ENCODE data around the gene ANGPTL2. TPM values are rescaled to one million over a fixed set of nuclear protein-coding genes. Genes with fewer than 3 reads are reported as not detected.

The ANGPTL2 gene
- polyA plus RNA-seq, 1 of the 3 experiments (the other 2 are of a cell fraction), result 12.3 TPM

GRCh38 chr9:127049581-127049980, 72.9 kb downstream of the ANGPTL2 start:
- 93% methylated on average over 8 of the region's 8 CpGs for WGBS (ENCODE audit: low lambda C conversion rate)
- no peak overlapping the region for H2AFZ ChIP-seq (ENCODE audit: low read depth)
- no peaks in the 10 kb centered on the region for H4K20me1 ChIP-seq (ENCODE audit: insufficient read depth)
- ChIA-PET CTCF (no interaction called here), POLR2A (no interaction called here)
- H3K9me3 ChIP-seq, result no peaks in the 10 kb centered on the region
- no peaks in the 10 kb centered on the region for H3K27me3 ChIP-seq (ENCODE audit: insufficient read depth)
- peak overlapping the region in 1 of 2 experiments; percentile 54; a peak in 2 of 4 replicates for H3K27ac ChIP-seq (ENCODE audit: low read depth in 2 of 2, low read length in 1 of 2)
- H3K4me1 ChIP-seq (ENCODE audit: control insufficient read depth in 1 of 2, insufficient read depth in 2 of 2, low read depth in 1 of 2, low read length in 1 of 2), result peaks cover 2 to 13% of the 10 kb centered on the region in 2 experiments; a peak in 2 of 4 replicates
- no peaks in the 10 kb centered on the region for H3K9me2 ChIP-seq
- H3K4me3 ChIP-seq (ENCODE audit: low read depth in 2 of 2, low read length in 1 of 2), result no peak overlapping the region
- no peaks in the 10 kb centered on the region for H3K36me3 ChIP-seq (replicated peaks in 1 of 2; ENCODE audit: control insufficient read depth in 1 of 2, insufficient read depth in 2 of 2, low read length in 1 of 2)
- H3F3A ChIP-seq (replicated peaks; ENCODE audit: insufficient read depth), result no peaks in the 10 kb centered on the region
- no peak overlapping the region for H3K9ac ChIP-seq
- TF ChIP-seq JUND (IDR thresholded peaks at IDR 0.05) (no peak), SIN3A (IDR thresholded peaks at IDR 0.05; ENCODE audit: borderline replicate concordance, low read depth, low read length) (no peak), RXRA (IDR thresholded peaks at IDR 0.05; ENCODE audit: borderline replicate concordance, low read depth) (no peak), RCOR1 (IDR thresholded peaks at IDR 0.05; ENCODE audit: low read length) (no peak), YY1 (IDR thresholded peaks at IDR 0.05; ENCODE audit: low read depth) (no peak), ZBTB33 (IDR thresholded peaks at IDR 0.05; ENCODE audit: borderline replicate concordance, low read depth) (no peak), PBX3 (IDR thresholded peaks at IDR 0.05) (no peak), TEAD4 (IDR thresholded peaks at IDR 0.05; ENCODE audit: borderline replicate concordance, insufficient read depth) (no peak), RFX5 (IDR thresholded peaks at IDR 0.05; ENCODE audit: low read length) (no peak)
- TF ChIP-seq, protein P1, sequence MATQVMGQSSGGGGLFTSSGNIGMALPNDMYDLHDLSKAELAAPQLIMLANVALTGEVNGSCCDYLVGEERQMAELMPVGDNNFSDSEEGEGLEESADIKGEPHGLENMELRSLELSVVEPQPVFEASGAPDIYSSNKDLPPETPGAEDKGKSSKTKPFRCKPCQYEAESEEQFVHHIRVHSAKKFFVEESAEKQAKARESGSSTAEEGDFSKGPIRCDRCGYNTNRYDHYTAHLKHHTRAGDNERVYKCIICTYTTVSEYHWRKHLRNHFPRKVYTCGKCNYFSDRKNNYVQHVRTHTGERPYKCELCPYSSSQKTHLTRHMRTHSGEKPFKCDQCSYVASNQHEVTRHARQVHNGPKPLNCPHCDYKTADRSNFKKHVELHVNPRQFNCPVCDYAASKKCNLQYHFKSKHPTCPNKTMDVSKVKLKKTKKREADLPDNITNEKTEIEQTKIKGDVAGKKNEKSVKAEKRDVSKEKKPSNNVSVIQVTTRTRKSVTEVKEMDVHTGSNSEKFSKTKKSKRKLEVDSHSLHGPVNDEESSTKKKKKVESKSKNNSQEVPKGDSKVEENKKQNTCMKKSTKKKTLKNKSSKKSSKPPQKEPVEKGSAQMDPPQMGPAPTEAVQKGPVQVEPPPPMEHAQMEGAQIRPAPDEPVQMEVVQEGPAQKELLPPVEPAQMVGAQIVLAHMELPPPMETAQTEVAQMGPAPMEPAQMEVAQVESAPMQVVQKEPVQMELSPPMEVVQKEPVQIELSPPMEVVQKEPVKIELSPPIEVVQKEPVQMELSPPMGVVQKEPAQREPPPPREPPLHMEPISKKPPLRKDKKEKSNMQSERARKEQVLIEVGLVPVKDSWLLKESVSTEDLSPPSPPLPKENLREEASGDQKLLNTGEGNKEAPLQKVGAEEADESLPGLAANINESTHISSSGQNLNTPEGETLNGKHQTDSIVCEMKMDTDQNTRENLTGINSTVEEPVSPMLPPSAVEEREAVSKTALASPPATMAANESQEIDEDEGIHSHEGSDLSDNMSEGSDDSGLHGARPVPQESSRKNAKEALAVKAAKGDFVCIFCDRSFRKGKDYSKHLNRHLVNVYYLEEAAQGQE (IDR thresholded peaks at IDR 0.05; ENCODE audit: low read depth, low read length), result no peak
- H3K79me2 ChIP-seq (ENCODE audit: insufficient read depth), result no peaks in the 10 kb centered on the region
- DNase-seq, result no peak
- peak overlapping the region; percentile 23; the same call in 1 of the 2 replicates for H3K4me2 ChIP-seq

DNA sequence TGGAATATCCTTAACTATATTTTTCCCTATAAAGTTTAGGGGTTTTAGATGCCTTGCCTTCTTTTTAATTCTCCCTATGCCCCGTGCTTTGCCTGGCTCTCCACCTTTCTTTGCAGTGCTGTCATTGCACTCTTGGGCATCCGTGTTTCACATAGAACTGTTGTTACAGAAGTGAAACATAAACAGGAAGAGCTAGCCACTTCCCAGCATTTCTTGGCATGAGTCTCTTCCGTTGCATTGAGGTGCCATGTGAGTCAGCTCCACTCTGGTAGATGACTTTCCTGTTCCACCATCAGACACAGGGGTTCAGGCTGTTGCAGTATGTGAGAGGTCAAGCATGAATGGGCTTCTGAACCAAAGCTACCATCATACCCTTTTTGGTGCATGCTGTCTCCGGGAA, 73.4 kb downstream of the ANGPTL2 start:
- Histone ChIP-seq H3K4me2 (peak overlapping the region; percentile 23), H3K9me3 (no peaks in the 10 kb centered on the region), H3K79me2 (ENCODE audit: insufficient read depth) (no peaks in the 10 kb centered on the region), H2AFZ (ENCODE audit: low read depth) (no peak overlapping the region; the same call in 1 of the 2 replicates), H3K4me1 (ENCODE audit: control insufficient read depth in 1 of 2, insufficient read depth in 2 of 2, low read depth in 1 of 2, low read length in 1 of 2) (peaks cover 2 to 13% of the 10 kb centered on the region in 2 experiments; a peak in 2 of 4 replicates), H3K9ac (no peak overlapping the region), H3K27me3 (ENCODE audit: insufficient read depth) (no peaks in the 10 kb centered on the region), H3K4me3 (ENCODE audit: low read depth in 2 of 2, low read length in 1 of 2) (no peak overlapping the region; a peak in 1 of 4 replicates), H4K20me1 (ENCODE audit: insufficient read depth) (no peaks in the 10 kb centered on the region), H3K27ac (ENCODE audit: low read depth in 2 of 2, low read length in 1 of 2) (peak overlapping the region in 1 of 2 experiments; percentile 54; a peak in 2 of 4 replicates), H3K9me2 (no peaks in the 10 kb centered on the region), H3F3A (replicated peaks; ENCODE audit: insufficient read depth) (no peaks in the 10 kb centered on the region), H3K36me3 (replicated peaks in 1 of 2; ENCODE audit: control insufficient read depth in 1 of 2, insufficient read depth in 2 of 2, low read length in 1 of 2) (no peaks in the 10 kb centered on the region)
- ChIA-PET CTCF (no interaction called here), POLR2A (no interaction called here)
- no peak for DNase-seq
- WGBS (ENCODE audit: low lambda C conversion rate), result 70% methylated on average over 4 of the region's 4 CpGs
- TF ChIP-seq, protein P2, sequence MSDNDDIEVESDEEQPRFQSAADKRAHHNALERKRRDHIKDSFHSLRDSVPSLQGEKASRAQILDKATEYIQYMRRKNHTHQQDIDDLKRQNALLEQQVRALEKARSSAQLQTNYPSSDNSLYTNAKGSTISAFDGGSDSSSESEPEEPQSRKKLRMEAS (IDR thresholded peaks at IDR 0.05; ENCODE audit: low read depth), result peak; percentile 74
- TF ChIP-seq NFIC (IDR thresholded peaks at IDR 0.05; ENCODE audit: borderline replicate concordance) (peak; percentile 83), JUND (IDR thresholded peaks at IDR 0.05) (0 out of 2 replicates have a peak, but pooled peaks have one; percentile 28), FOXM1 (IDR thresholded peaks at IDR 0.05; ENCODE audit: low read depth) (no peak), RFX5 (IDR thresholded peaks at IDR 0.05; ENCODE audit: low read length) (no peak), ELF1 (IDR thresholded peaks at IDR 0.05) (peak; percentile 65; the same call in 1 of the 2 replicates), EZH2phosphoT487 (IDR thresholded peaks at IDR 0.05; ENCODE audit: borderline replicate concordance, low read depth) (no peak), FOSL2 (IDR thresholded peaks at IDR 0.05; ENCODE audit: borderline replicate concordance, low read depth) (peak; percentile 56; the same call in 1 of the 2 replicates), TAF1 (IDR thresholded peaks at IDR 0.05; ENCODE audit: borderline replicate concordance, low read depth, low read length) (no peak), GABPA (IDR thresholded peaks at IDR 0.05; ENCODE audit: low read depth) (peak; percentile 58)

All from SK-N-SH (cell line).